ENCODE results near the gene EFNB1. TPM values are rescaled to one million over a fixed set of nuclear protein-coding genes. Genes with fewer than 3 reads are reported as not detected.

EFNB1 gene
- total RNA-seq, 1 donor from 2014 or later, result 15.8 TPM

GRCh38 chrX:68868902-68869800 lies 40.3 kb downstream of the EFNB1 start:
- intact Hi-C loops (cut with micrococcal nuclease), result no loop called here
- ATAC-seq (no peak), DNase-seq (no peak)

GRCh38 chrX:68870357-68870756 lies 41.5 kb downstream of the EFNB1 start:
- intact Hi-C loops (cut with micrococcal nuclease), result no loop called here
- DNase-seq, result no peak
- no peak for ATAC-seq

- no peak for DNase-seq
- intact Hi-C loops (cut with micrococcal nuclease), result no loop called here
- no peak for ATAC-seq
These were observed 43.4 kb downstream of the EFNB1 start for GRCh38 chrX:68872171-68872570.

- no peak for DNase-seq
- ATAC-seq, result no peak
- intact Hi-C loops (cut with micrococcal nuclease), result no loop called here
These were observed 45.3 kb downstream of the EFNB1 start for GRCh38 chrX:68874076-68874475.

GRCh38 chrX:68876731-68877130 lies 47.9 kb downstream of the EFNB1 start:
- DNase-seq (no peak), ATAC-seq (no peak)
- intact Hi-C loops (cut with micrococcal nuclease), result no loop called here

- no peak for ATAC-seq
- no peak for DNase-seq
- intact Hi-C loops (cut with micrococcal nuclease), result no loop called here
These were observed 48.8 kb downstream of the EFNB1 start for GRCh38 chrX:68877606-68878005.

- ATAC-seq (no peak), DNase-seq (no peak)
- intact Hi-C loops (cut with micrococcal nuclease), result no loop called here
These were observed 50.3 kb downstream of the EFNB1 start for GRCh38 chrX:68878977-68879645.

- intact Hi-C loops (cut with micrococcal nuclease), result no loop called here
- peak; percentile 34 for ATAC-seq
- DNase-seq, result no peak
These were observed 52.2 kb downstream of the EFNB1 start for GRCh38 chrX:68880846-68881552.

GRCh38 chrX:68881911-68882310 lies 53.1 kb downstream of the EFNB1 start:
- intact Hi-C loops (cut with micrococcal nuclease), result no loop called here
- ATAC-seq (no peak), DNase-seq (no peak)

GRCh38 chrX:68883800-68884199 lies 55.0 kb downstream of the EFNB1 start:
- DNase-seq, result no peak
- no peak for ATAC-seq
- intact Hi-C loops (cut with micrococcal nuclease), result no loop called here

GRCh38 chrX:68889249-68889648 lies 60.4 kb downstream of the EFNB1 start:
- ATAC-seq (no peak), DNase-seq (no peak)
- intact Hi-C loops (cut with micrococcal nuclease), result no loop called here

Other genes with a start within 250 kb of the EFNB1 start
- gene STARD8, start 181.4 kb upstream of the EFNB1 start, total RNA-seq, result 10.5 TPM